SJCRH30 (cell line): ENCODE data around the gene CENPW. TPM values are rescaled to one million over a fixed set of nuclear protein-coding genes. Genes with fewer than 3 reads are reported as not detected.

Source experiments
- DNase-seq, 2 experiments: peaks; one replicate each; pipeline ENCODE4 v3.0.0-alpha.2; 2015 to 2020
- H3K27ac ChIP-seq: fragments of 250-450 bp; sonication (Bioruptor Pico); 2 replicates; pipeline ENCODE4 v1.5.1; 2020; ENCODE audit warnings: mild to moderate bottlenecking, moderate library complexity
- H3K27me3 ChIP-seq: fragments of 250-450 bp; sonication (Bioruptor Pico); 2 replicates; pipeline ENCODE4 v1.5.1; 2020; ENCODE audit warnings: mild to moderate bottlenecking, moderate library complexity
- H3K36me3 ChIP-seq: fragments of 250-450 bp; sonication (Bioruptor Pico); 2 replicates; pipeline ENCODE4 v1.5.1; 2020; ENCODE audit warnings: mild to moderate bottlenecking, moderate library complexity
- H3K4me1 ChIP-seq: fragments of 250-450 bp; sonication (Bioruptor Pico); 2 replicates; pipeline ENCODE4 v1.5.1; 2020; ENCODE audit warnings: mild to moderate bottlenecking, moderate library complexity
- H3K4me3 ChIP-seq: fragments of 250-450 bp; sonication (Bioruptor Pico); 2 replicates; pipeline ENCODE4 v1.5.1; 2020; ENCODE audit warnings: mild to moderate bottlenecking, moderate library complexity
- H3K9me3 ChIP-seq: fragments of 250-450 bp; sonication (Bioruptor Pico); replicated peaks from 2 replicates; pipeline ENCODE4 v1.5.1; 2020; ENCODE audit warnings: mild to moderate bottlenecking, moderate library complexity
- total RNA-seq: library from RNA; depleted of rRNA; stranded (reverse); fragments of >200 nt; shearing (Covaris generic); gene quantifications from 2 replicates; pipeline ENCODE4 v1.2.3, GENCODE V29; 2014

The CENPW gene
- total RNA-seq, 1 experiment from 2014 or later, result 40.2 TPM

GRCh38 chr6:126351960-126352359 is 12.0 kb downstream of the CENPW start:
- H3K4me3 ChIP-seq, result no peak overlapping the region
- no peaks in the 10 kb centered on the region for H3K4me1 ChIP-seq
- no peaks in the 10 kb centered on the region for H3K27me3 ChIP-seq
- no peak for DNase-seq
- H3K27ac ChIP-seq, result no peak overlapping the region
- H3K36me3 ChIP-seq, result peaks cover 9% of the 10 kb centered on the region
- no peaks in the 10 kb centered on the region for H3K9me3 ChIP-seq

GRCh38 chr6:126352514-126352913 is 12.6 kb downstream of the CENPW start:
- H3K27me3 ChIP-seq, result no peaks in the 10 kb centered on the region
- no peak overlapping the region for H3K27ac ChIP-seq
- no peak overlapping the region for H3K4me3 ChIP-seq
- no peaks in the 10 kb centered on the region for H3K9me3 ChIP-seq
- DNase-seq, result no peak
- peaks cover 9% of the 10 kb centered on the region for H3K36me3 ChIP-seq
- H3K4me1 ChIP-seq, result no peaks in the 10 kb centered on the region

GRCh38 chr6:126356526-126356925 is 16.6 kb downstream of the CENPW start:
- DNase-seq, result no peak
- H3K4me3 ChIP-seq, result no peak overlapping the region

GRCh38 chr6:126359936-126360537 is 20.1 kb downstream of the CENPW start:
- Histone ChIP-seq H3K36me3 (0 out of 2 replicates have a peak, but pooled peaks cover 4% of the 10 kb centered on the region), H3K27me3 (no peaks in the 10 kb centered on the region), H3K4me3 (no peak overlapping the region), H3K9me3 (no peaks in the 10 kb centered on the region), H3K4me1 (no peaks in the 10 kb centered on the region), H3K27ac (no peak overlapping the region)
- DNase-seq, result no peak

More at GRCh38 chr6:126356526-126356925, 16.6 kb downstream of the CENPW start:
- H3K9me3 ChIP-seq, result no peaks in the 10 kb centered on the region
- H3K4me1 ChIP-seq, result no peaks in the 10 kb centered on the region
- H3K27me3 ChIP-seq, result no peaks in the 10 kb centered on the region
- H3K36me3 ChIP-seq, result peaks cover 4% of the 10 kb centered on the region; the same call in 1 of the 2 replicates
- no peak overlapping the region for H3K27ac ChIP-seq

GRCh38 chr6:126361832-126362440 is 22.0 kb downstream of the CENPW start:
- Histone ChIP-seq H3K4me3 (no peak overlapping the region), H3K27me3 (no peaks in the 10 kb centered on the region), H3K9me3 (no peaks in the 10 kb centered on the region), H3K27ac (no peak overlapping the region), H3K36me3 (0 out of 2 replicates have a peak, but pooled peaks cover 4% of the 10 kb centered on the region), H3K4me1 (no peaks in the 10 kb centered on the region)
- DNase-seq, result no peak

- no peaks in the 10 kb centered on the region for H3K36me3 ChIP-seq
- no peak overlapping the region for H3K27ac ChIP-seq
- DNase-seq, result no peak
- H3K4me1 ChIP-seq, result no peaks in the 10 kb centered on the region
- no peak overlapping the region for H3K4me3 ChIP-seq
- no peaks in the 10 kb centered on the region for H3K9me3 ChIP-seq
- H3K27me3 ChIP-seq, result no peaks in the 10 kb centered on the region
These were observed 27.9 kb downstream of the CENPW start for GRCh38 chr6:126367849-126368248.

- Histone ChIP-seq H3K27me3 (no peaks in the 10 kb centered on the region), H3K9me3 (no peaks in the 10 kb centered on the region), H3K27ac (no peak overlapping the region), H3K4me3 (no peak overlapping the region), H3K36me3 (peaks cover 5% of the 10 kb centered on the region; the same call in 1 of the 2 replicates), H3K4me1 (no peaks in the 10 kb centered on the region)
- DNase-seq, result no peak
These were observed 32.7 kb downstream of the CENPW start for GRCh38 chr6:126372626-126373025.

- Histone ChIP-seq H3K27me3 (no peaks in the 10 kb centered on the region), H3K4me3 (no peak overlapping the region), H3K9me3 (no peaks in the 10 kb centered on the region), H3K27ac (no peak overlapping the region), H3K4me1 (no peaks in the 10 kb centered on the region), H3K36me3 (peaks cover 5% of the 10 kb centered on the region; the same call in 1 of the 2 replicates)
- no peak for DNase-seq
These were observed 33.4 kb downstream of the CENPW start for GRCh38 chr6:126373344-126373743.

GRCh38 chr6:126374372-126374771 is 34.5 kb downstream of the CENPW start:
- DNase-seq, result no peak
- H3K27me3 ChIP-seq, result no peaks in the 10 kb centered on the region
- no peak overlapping the region for H3K4me3 ChIP-seq
- H3K27ac ChIP-seq, result no peak overlapping the region
- no peaks in the 10 kb centered on the region for H3K4me1 ChIP-seq
- H3K36me3 ChIP-seq, result peaks cover 5% of the 10 kb centered on the region; the same call in 1 of the 2 replicates
- H3K9me3 ChIP-seq, result no peaks in the 10 kb centered on the region

- H3K4me1 ChIP-seq, result no peaks in the 10 kb centered on the region
- no peak overlapping the region for H3K4me3 ChIP-seq
- peaks cover 5% of the 10 kb centered on the region; the same call in 1 of the 2 replicates for H3K36me3 ChIP-seq
- no peaks in the 10 kb centered on the region for H3K9me3 ChIP-seq
- no peaks in the 10 kb centered on the region for H3K27me3 ChIP-seq
- no peak overlapping the region for H3K27ac ChIP-seq
- DNase-seq, result no peak
These were observed 36.8 kb downstream of the CENPW start for GRCh38 chr6:126376682-126377081.

- Histone ChIP-seq H3K4me1 (no peaks in the 10 kb centered on the region), H3K9me3 (0 out of 2 replicates have a peak, but pooled peaks cover 3% of the 10 kb centered on the region), H3K4me3 (no peak overlapping the region), H3K36me3 (peaks cover 5% of the 10 kb centered on the region; the same call in 1 of the 2 replicates), H3K27ac (no peak overlapping the region), H3K27me3 (no peaks in the 10 kb centered on the region)
- no peak for DNase-seq
These were observed 37.8 kb downstream of the CENPW start for GRCh38 chr6:126377594-126378153.

GRCh38 chr6:126380072-126380583 is 40.2 kb downstream of the CENPW start:
- no peaks in the 10 kb centered on the region for H3K27me3 ChIP-seq
- 0 out of 2 replicates have a peak, but pooled peaks cover 6% of the 10 kb centered on the region for H3K9me3 ChIP-seq
- H3K36me3 ChIP-seq, result no peaks in the 10 kb centered on the region
- no peak for DNase-seq
- no peak overlapping the region for H3K27ac ChIP-seq
- no peaks in the 10 kb centered on the region for H3K4me1 ChIP-seq
- H3K4me3 ChIP-seq, result no peak overlapping the region

GRCh38 chr6:126381498-126381897 is 41.6 kb downstream of the CENPW start:
- 0 out of 2 replicates have a peak, but pooled peaks cover 6% of the 10 kb centered on the region for H3K9me3 ChIP-seq
- no peaks in the 10 kb centered on the region for H3K36me3 ChIP-seq
- no peak for DNase-seq
- H3K27me3 ChIP-seq, result no peaks in the 10 kb centered on the region
- no peaks in the 10 kb centered on the region for H3K4me1 ChIP-seq
- no peak overlapping the region for H3K27ac ChIP-seq
- H3K4me3 ChIP-seq, result no peak overlapping the region

- H3K27ac ChIP-seq, result no peak overlapping the region
- H3K4me1 ChIP-seq, result no peaks in the 10 kb centered on the region
- no peaks in the 10 kb centered on the region for H3K27me3 ChIP-seq
- H3K9me3 ChIP-seq, result 0 out of 2 replicates have a peak, but pooled peaks cover 6% of the 10 kb centered on the region
- H3K36me3 ChIP-seq, result no peaks in the 10 kb centered on the region
- no peak for DNase-seq
- no peak overlapping the region for H3K4me3 ChIP-seq
These were observed 43.3 kb downstream of the CENPW start for GRCh38 chr6:126383203-126383602.

GRCh38 chr6:126385536-126385935 is 45.6 kb downstream of the CENPW start:
- Histone ChIP-seq H3K9me3 (0 out of 2 replicates have a peak, but pooled peaks cover 6% of the 10 kb centered on the region), H3K27ac (no peak overlapping the region), H3K27me3 (no peaks in the 10 kb centered on the region), H3K4me3 (no peak overlapping the region), H3K36me3 (no peaks in the 10 kb centered on the region), H3K4me1 (no peaks in the 10 kb centered on the region)
- no peak for DNase-seq
